Neural cell (in vitro differentiated cells): ENCODE results near the gene NCKAP5. TPM values are rescaled to one million over a fixed set of nuclear protein-coding genes. Genes with fewer than 3 reads are reported as not detected.

Experiments used
- H2AFZ ChIP-seq: fragments of 200-600, 300-800 bp; sonication (generic), shearing (Covaris generic); 2 replicates; pipeline ENCODE4 v1.6.0; 2014; ENCODE audit warnings: low read depth, mild to moderate bottlenecking, antibody characterized with exemption, low read length, moderate library complexity
- H3F3A ChIP-seq: fragments of 200-600 bp; shearing (Covaris generic); 2 replicates; pipeline ENCODE4 v1.6.1; 2016; ENCODE audit warnings: mild to moderate bottlenecking, moderate library complexity, mixed read lengths, antibody characterized with exemption, low read length; ENCODE audit not compliant: insufficient read depth, poor library complexity, severe bottlenecking
- H3K27ac ChIP-seq: fragments of 200-600, 300-800 bp; sonication (generic), shearing (Covaris generic); 2 replicates; pipeline ENCODE4 v1.5.1; 2014; ENCODE audit warnings: mild to moderate bottlenecking, low read length, moderate library complexity
- H3K27me3 ChIP-seq: fragments of 300-800, 200-600 bp; sonication (generic), shearing (Covaris generic); 2 replicates; pipeline ENCODE4 v1.6.0; 2014; ENCODE audit warnings: mild to moderate bottlenecking, low read depth, low read length, moderate library complexity; ENCODE audit not compliant: insufficient read depth
- H3K36me3 ChIP-seq: fragments of 300-800, 200-600 bp; sonication (generic), shearing (Covaris generic); 2 replicates; pipeline ENCODE4 v1.5.1; 2014; ENCODE audit warnings: mild to moderate bottlenecking, antibody characterized with exemption, low read length, moderate library complexity; ENCODE audit not compliant: insufficient read depth
- H3K4me2 ChIP-seq: fragments of 300-800, 200-600 bp; sonication (generic), shearing (Covaris generic); 2 replicates; pipeline ENCODE4 v1.6.0; 2014; ENCODE audit warnings: mild to moderate bottlenecking, low read length
- H3K4me3 ChIP-seq: fragments of 300-800, 200-600 bp; sonication (generic), shearing (Covaris generic); 2 replicates; pipeline ENCODE4 v1.5.1; 2014; ENCODE audit warnings: mild to moderate bottlenecking, low read length, moderate library complexity
- H3K79me2 ChIP-seq: fragments of 200-600 bp; shearing (Covaris generic); replicated peaks from 2 replicates; pipeline ENCODE4 v1.6.0; 2014; ENCODE audit warnings: mild to moderate bottlenecking, low read length, moderate library complexity; ENCODE audit not compliant: insufficient read depth
- H3K9ac ChIP-seq: fragments of 300-800, 200-600 bp; sonication (generic), shearing (Covaris generic); 2 replicates; pipeline ENCODE4 v1.6.1; 2016; ENCODE audit warnings: mild to moderate bottlenecking, low read length, mixed read lengths
- H3K9me2 ChIP-seq: fragments of 200-600 bp; shearing (Covaris generic); 2 replicates; pipeline ENCODE4 v1.6.1; 2016; ENCODE audit warnings: mild to moderate bottlenecking, low read length, mixed read lengths; ENCODE audit not compliant: insufficient read depth
- H3K9me3 ChIP-seq: fragments of 200-600, 300-800 bp; sonication (generic), shearing (Covaris generic); 2 replicates; pipeline ENCODE4 v1.6.1; 2016; ENCODE audit warnings: mild to moderate bottlenecking, mixed run types, low read length, moderate library complexity, mixed read lengths
- H4K20me1 ChIP-seq: fragments of 200-600 bp; shearing (Covaris generic); 2 replicates; pipeline ENCODE4 v1.6.1; 2016; ENCODE audit warnings: mild to moderate bottlenecking, mixed run types; ENCODE audit not compliant: insufficient read depth
- EP300 ChIP-seq: fragments of 450-650 bp; conservative IDR thresholded peaks from 2 replicates; pipeline ENCODE4 v1.6.1; 2014; ENCODE audit warnings: antibody characterized with exemption, mild to moderate bottlenecking, moderate library complexity; ENCODE audit not compliant: poor library complexity, severe bottlenecking
- EZH2 ChIP-seq: fragments of 200-600, 300-800 bp; shearing (Covaris generic), sonication (generic); IDR thresholded peaks from 2 replicates; pipeline ENCODE4 v1.6.1; 2014; ENCODE audit warnings: antibody characterized with exemption, low read length, borderline replicate concordance, mild to moderate bottlenecking; ENCODE audit not compliant: insufficient read depth, poor library complexity, severe bottlenecking
- MXI1 ChIP-seq: fragments of 450-650 bp; conservative IDR thresholded peaks from 2 replicates; pipeline ENCODE4 v1.6.1; 2014; ENCODE audit warnings: antibody characterized with exemption, mild to moderate bottlenecking; ENCODE audit not compliant: poor library complexity, severe bottlenecking
- POLR2AphosphoS5 ChIP-seq: IDR thresholded peaks from 2 replicates; pipeline ENCODE4 v1.6.1; 2012
- RAD21 ChIP-seq: fragments of 450-650 bp; conservative IDR thresholded peaks from 2 replicates; pipeline ENCODE4 v1.6.1; 2014; ENCODE audit warnings: antibody characterized with exemption, mild to moderate bottlenecking, moderate library complexity
- SMC3 ChIP-seq: fragments of 450-650 bp; conservative IDR thresholded peaks from 2 replicates; pipeline ENCODE4 v1.6.1; 2014; ENCODE audit warnings: antibody characterized with exemption, mild to moderate bottlenecking, moderate library complexity; ENCODE audit not compliant: poor library complexity
- TAF1 ChIP-seq: IDR thresholded peaks from 2 replicates; pipeline ENCODE4 v1.6.1; 2012; ENCODE audit warnings: low read depth
- polyA plus RNA-seq: library from polyadenylated mRNA; depleted of rRNA; stranded (reverse); fragments of >200 nt; gene quantifications from 2 replicates; pipeline ENCODE4 v1.2.3, GENCODE V29; 2014
- TF ChIP-seq, protein P1 (sequence below): fragments of 450-650 bp; IDR thresholded peaks from 2 replicates; pipeline ENCODE4 v1.5.1; 2014; ENCODE audit warnings: antibody characterized with exemption, mild to moderate bottlenecking, moderate library complexity; ENCODE audit not compliant: poor library complexity, severe bottlenecking
- TF ChIP-seq, protein P2 (sequence below): IDR thresholded peaks from 2 replicates; pipeline ENCODE4 v1.6.1; 2012; ENCODE audit warnings: borderline replicate concordance

NCKAP5 gene
- polyA plus RNA-seq, 1 donor from 2014 or later: 2.4 TPM

DNA sequence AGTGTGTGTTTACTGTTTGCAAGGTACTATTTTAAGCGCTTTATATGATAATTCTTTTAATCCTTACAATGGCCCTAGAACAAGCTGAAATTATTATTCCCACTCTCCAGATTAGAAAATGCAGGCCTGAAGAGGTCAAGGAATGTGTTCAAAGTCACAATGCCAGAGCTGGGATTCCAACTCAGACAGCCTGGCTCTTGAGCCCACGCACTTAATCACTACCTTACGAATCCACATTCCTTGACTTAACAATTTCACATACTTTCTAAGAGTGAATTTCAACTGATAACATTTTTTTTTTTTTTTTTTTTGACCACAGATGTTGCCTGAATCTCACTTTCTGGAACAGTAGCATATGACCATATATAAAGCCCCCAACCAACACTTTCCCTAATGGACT lies 400.3 kb downstream of the NCKAP5 start:
- H3K9me2 ChIP-seq: no peaks in the 10 kb centered on the region
- no peaks in the 10 kb centered on the region for H3K9me3 ChIP-seq
- no peak for TF ChIP-seq POLR2AphosphoS5
- no peak overlapping the region for H2AFZ ChIP-seq
- no peak overlapping the region for H3K27ac ChIP-seq
- no peak overlapping the region for H3K4me3 ChIP-seq
- H3K9ac ChIP-seq: no peak overlapping the region
- no peaks in the 10 kb centered on the region for H3K36me3 ChIP-seq
- no peaks in the 10 kb centered on the region for H4K20me1 ChIP-seq
- H3K79me2 ChIP-seq: no peaks in the 10 kb centered on the region
- no peaks in the 10 kb centered on the region for H3K27me3 ChIP-seq
- H3F3A ChIP-seq: no peaks in the 10 kb centered on the region
- H3K4me2 ChIP-seq: no peak overlapping the region

DNA sequence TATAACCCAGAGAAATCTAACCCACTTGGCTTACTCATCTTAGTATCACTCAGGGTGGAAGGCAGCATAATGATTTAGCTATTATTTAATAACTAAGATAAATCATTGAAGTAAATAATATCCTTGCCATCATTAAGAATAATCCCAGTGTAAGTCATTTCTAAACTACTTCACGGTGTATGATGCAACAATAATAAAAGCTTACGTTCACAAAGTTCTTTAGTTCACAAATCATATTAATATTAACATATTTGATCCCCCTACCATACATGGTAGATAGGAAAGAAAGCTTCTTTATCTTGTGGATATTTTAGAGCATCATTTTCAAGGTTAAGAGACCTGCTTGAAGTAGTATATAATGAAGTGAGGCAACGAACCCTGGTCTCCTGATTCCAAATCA lies 401.0 kb downstream of the NCKAP5 start:
- no peaks in the 10 kb centered on the region for H3K9me2 ChIP-seq
- H3F3A ChIP-seq: no peaks in the 10 kb centered on the region
- no peak overlapping the region for H3K4me2 ChIP-seq
- H3K27me3 ChIP-seq: no peaks in the 10 kb centered on the region
- no peak overlapping the region for H2AFZ ChIP-seq
- H4K20me1 ChIP-seq: no peaks in the 10 kb centered on the region
- TF ChIP-seq, protein P1, sequence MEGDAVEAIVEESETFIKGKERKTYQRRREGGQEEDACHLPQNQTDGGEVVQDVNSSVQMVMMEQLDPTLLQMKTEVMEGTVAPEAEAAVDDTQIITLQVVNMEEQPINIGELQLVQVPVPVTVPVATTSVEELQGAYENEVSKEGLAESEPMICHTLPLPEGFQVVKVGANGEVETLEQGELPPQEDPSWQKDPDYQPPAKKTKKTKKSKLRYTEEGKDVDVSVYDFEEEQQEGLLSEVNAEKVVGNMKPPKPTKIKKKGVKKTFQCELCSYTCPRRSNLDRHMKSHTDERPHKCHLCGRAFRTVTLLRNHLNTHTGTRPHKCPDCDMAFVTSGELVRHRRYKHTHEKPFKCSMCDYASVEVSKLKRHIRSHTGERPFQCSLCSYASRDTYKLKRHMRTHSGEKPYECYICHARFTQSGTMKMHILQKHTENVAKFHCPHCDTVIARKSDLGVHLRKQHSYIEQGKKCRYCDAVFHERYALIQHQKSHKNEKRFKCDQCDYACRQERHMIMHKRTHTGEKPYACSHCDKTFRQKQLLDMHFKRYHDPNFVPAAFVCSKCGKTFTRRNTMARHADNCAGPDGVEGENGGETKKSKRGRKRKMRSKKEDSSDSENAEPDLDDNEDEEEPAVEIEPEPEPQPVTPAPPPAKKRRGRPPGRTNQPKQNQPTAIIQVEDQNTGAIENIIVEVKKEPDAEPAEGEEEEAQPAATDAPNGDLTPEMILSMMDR: no peak
- TF ChIP-seq SMC3: no peak
- TF ChIP-seq MXI1: no peak
- TF ChIP-seq EZH2: no peak
- TF ChIP-seq RAD21: no peak
- no peak for TF ChIP-seq POLR2AphosphoS5
- TF ChIP-seq TAF1: no peak
- no peak for TF ChIP-seq EP300
- TF ChIP-seq, protein P2, sequence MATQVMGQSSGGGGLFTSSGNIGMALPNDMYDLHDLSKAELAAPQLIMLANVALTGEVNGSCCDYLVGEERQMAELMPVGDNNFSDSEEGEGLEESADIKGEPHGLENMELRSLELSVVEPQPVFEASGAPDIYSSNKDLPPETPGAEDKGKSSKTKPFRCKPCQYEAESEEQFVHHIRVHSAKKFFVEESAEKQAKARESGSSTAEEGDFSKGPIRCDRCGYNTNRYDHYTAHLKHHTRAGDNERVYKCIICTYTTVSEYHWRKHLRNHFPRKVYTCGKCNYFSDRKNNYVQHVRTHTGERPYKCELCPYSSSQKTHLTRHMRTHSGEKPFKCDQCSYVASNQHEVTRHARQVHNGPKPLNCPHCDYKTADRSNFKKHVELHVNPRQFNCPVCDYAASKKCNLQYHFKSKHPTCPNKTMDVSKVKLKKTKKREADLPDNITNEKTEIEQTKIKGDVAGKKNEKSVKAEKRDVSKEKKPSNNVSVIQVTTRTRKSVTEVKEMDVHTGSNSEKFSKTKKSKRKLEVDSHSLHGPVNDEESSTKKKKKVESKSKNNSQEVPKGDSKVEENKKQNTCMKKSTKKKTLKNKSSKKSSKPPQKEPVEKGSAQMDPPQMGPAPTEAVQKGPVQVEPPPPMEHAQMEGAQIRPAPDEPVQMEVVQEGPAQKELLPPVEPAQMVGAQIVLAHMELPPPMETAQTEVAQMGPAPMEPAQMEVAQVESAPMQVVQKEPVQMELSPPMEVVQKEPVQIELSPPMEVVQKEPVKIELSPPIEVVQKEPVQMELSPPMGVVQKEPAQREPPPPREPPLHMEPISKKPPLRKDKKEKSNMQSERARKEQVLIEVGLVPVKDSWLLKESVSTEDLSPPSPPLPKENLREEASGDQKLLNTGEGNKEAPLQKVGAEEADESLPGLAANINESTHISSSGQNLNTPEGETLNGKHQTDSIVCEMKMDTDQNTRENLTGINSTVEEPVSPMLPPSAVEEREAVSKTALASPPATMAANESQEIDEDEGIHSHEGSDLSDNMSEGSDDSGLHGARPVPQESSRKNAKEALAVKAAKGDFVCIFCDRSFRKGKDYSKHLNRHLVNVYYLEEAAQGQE: no peak
- H3K9me3 ChIP-seq: no peaks in the 10 kb centered on the region
- H3K4me3 ChIP-seq: no peak overlapping the region
- no peaks in the 10 kb centered on the region for H3K36me3 ChIP-seq
- no peak overlapping the region for H3K9ac ChIP-seq
- no peak overlapping the region for H3K27ac ChIP-seq
- no peaks in the 10 kb centered on the region for H3K79me2 ChIP-seq

DNA sequence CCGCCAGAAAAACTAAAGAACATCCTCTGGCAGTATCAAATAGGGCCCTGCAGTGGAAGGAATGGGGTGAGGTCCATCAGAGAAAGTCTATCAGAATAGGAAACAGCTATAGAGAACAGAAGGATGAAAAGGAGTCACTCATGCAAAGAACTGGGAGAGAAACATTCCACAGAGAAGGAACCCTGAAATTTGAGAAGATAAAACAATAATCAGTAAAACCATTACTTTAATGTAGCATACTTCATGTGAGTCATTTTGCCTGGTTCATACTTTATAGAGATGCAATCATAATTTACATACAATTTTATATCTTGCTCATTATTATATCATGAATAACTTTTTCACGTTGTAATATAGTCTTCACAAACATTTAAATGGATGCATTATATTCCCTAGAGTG lies 402.2 kb downstream of the NCKAP5 start:
- no peaks in the 10 kb centered on the region for H3F3A ChIP-seq
- TF ChIP-seq POLR2AphosphoS5: no peak
- no peak for TF ChIP-seq SMC3
- no peak for TF ChIP-seq EZH2
- TF ChIP-seq, protein P1: no peak

More for the DNA sequence above, 402.2 kb downstream of the NCKAP5 start:
- Histone ChIP-seq H3K4me3 (no peak overlapping the region), H3K9me3 (no peaks in the 10 kb centered on the region), H3K79me2 (no peaks in the 10 kb centered on the region), H3K27ac (no peak overlapping the region), H3K9ac (no peak overlapping the region), H3K9me2 (no peaks in the 10 kb centered on the region), H3K27me3 (no peaks in the 10 kb centered on the region), H3K4me2 (no peak overlapping the region), H4K20me1 (no peaks in the 10 kb centered on the region), H3K36me3 (no peaks in the 10 kb centered on the region), H2AFZ (no peak overlapping the region)
